GM21526 (cell line): ENCODE results near the gene MINDY4B.
"Not testable (repeated sequence)": the region's sequence is repeated elsewhere in the genome, so short reads cannot be mapped to it uniquely, and the experiment has no call there.

Source experiments
- ATAC-seq: cut with Tn5 transposase; IDR thresholded peaks from one replicate; pipeline ENCODE4 v1.9.1; 2021; ENCODE audit warnings: moderate library complexity; ENCODE audit not compliant: unreplicated experiment, low FRiP score

MINDY4B gene

GRCh38 chr3:150899141-150899540 is 6.1 kb downstream of the MINDY4B start:
- ATAC-seq, result no peak

- no peak for ATAC-seq
Measured at GRCh38 chr3:150898046-150898754, 7.0 kb downstream of the MINDY4B start.

- no peak for ATAC-seq
Measured at GRCh38 chr3:150897592-150897991, 7.6 kb downstream of the MINDY4B start.

- no peak for ATAC-seq
Measured at GRCh38 chr3:150890831-150891230, 14.4 kb downstream of the MINDY4B start.

- no peak for ATAC-seq
Measured at GRCh38 chr3:150890295-150890694, 14.9 kb downstream of the MINDY4B start.

GRCh38 chr3:150889106-150889505 is 16.1 kb downstream of the MINDY4B start:
- no peak for ATAC-seq

GRCh38 chr3:150887031-150887430 is 18.2 kb downstream of the MINDY4B start:
- ATAC-seq, result no peak

- no peak for ATAC-seq
Measured at GRCh38 chr3:150885535-150885934, 19.7 kb downstream of the MINDY4B start.

GRCh38 chr3:150878996-150879575 is 26.2 kb downstream of the MINDY4B start:
- no peak for ATAC-seq

GRCh38 chr3:150878290-150878689 is 26.9 kb downstream of the MINDY4B start:
- no peak for ATAC-seq

GRCh38 chr3:150877303-150877702 is 27.9 kb downstream of the MINDY4B start:
- ATAC-seq, result no peak

- ATAC-seq, result no peak
Measured at GRCh38 chr3:150876611-150877265, 28.5 kb downstream of the MINDY4B start.

GRCh38 chr3:150875548-150875947 is 29.7 kb downstream of the MINDY4B start:
- peak; percentile 63 for ATAC-seq

GRCh38 chr3:150874666-150875219 is 30.5 kb downstream of the MINDY4B start:
- ATAC-seq, result no peak

GRCh38 chr3:150871192-150871591 is 34.0 kb downstream of the MINDY4B start:
- ATAC-seq, result no peak

GRCh38 chr3:150870406-150870805 is 34.8 kb downstream of the MINDY4B start:
- no peak for ATAC-seq

- no peak for ATAC-seq
Measured at GRCh38 chr3:150868282-150868681, 37.0 kb downstream of the MINDY4B start.

GRCh38 chr3:150867434-150867833 is 37.8 kb downstream of the MINDY4B start:
- ATAC-seq, result no peak

- ATAC-seq, result not testable (repeated sequence)
Measured at GRCh38 chr3:150863921-150864320, 41.3 kb downstream of the MINDY4B start.

- no peak for ATAC-seq
Measured at GRCh38 chr3:150861851-150862250, 43.4 kb downstream of the MINDY4B start.

GRCh38 chr3:150857936-150858335 is 47.3 kb downstream of the MINDY4B start:
- ATAC-seq, result not testable (repeated sequence)
